ENCODE data around the gene PRSS38.

Gene PRSS38

DNA sequence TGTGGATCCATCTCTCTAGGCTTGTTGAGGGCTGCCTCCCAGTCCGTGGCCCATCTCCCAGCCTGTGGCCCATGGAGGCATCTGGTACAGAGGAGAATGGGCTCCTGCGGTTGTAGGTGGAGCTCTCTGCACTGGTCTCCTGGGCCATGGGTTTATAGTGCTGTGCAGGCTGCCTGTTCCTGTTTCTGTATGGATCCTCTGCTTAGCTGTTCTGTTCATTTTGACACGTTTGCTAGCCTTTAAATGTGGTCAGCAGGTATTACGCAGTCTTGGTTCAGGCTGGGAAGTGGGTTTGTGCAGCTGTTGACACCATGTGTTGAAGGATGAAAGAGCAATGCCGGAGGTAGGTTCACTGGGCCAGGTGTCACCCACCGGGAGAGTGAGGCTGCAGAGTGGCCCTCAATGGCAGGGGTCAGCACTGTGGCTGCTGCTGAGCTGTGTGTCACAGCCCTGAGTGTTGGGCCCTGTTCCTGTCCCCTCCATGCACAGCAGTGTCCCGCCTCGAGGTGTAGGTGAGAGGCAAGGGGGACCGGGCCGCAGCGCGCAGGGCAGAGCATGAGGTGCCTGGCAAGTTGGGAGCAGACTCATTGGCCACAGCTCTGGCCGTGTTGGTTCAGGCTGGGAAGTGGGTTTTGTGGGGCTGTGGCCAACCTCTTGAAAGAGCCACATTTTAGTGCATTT lies 41.3 kb upstream of the PRSS38 start:
- Histone ChIP-seq H3K27me3 (ENCODE audit: low read depth) (no peaks in the 10 kb centered on the region), H3K4me1 (no peaks in the 10 kb centered on the region), H3K9me3 (no peaks in the 10 kb centered on the region), H3K4me3 (no peak overlapping the region), H3K36me3 (replicated peaks) (no peaks in the 10 kb centered on the region; the same call in 1 of the 2 replicates)
- no peak for DNase-seq (ENCODE audit: low spot score in 2 of 2)
- in situ Hi-C loops (cut with MboI; ENCODE audit: low sequenced_read_pairs): no loop called here

DNA sequence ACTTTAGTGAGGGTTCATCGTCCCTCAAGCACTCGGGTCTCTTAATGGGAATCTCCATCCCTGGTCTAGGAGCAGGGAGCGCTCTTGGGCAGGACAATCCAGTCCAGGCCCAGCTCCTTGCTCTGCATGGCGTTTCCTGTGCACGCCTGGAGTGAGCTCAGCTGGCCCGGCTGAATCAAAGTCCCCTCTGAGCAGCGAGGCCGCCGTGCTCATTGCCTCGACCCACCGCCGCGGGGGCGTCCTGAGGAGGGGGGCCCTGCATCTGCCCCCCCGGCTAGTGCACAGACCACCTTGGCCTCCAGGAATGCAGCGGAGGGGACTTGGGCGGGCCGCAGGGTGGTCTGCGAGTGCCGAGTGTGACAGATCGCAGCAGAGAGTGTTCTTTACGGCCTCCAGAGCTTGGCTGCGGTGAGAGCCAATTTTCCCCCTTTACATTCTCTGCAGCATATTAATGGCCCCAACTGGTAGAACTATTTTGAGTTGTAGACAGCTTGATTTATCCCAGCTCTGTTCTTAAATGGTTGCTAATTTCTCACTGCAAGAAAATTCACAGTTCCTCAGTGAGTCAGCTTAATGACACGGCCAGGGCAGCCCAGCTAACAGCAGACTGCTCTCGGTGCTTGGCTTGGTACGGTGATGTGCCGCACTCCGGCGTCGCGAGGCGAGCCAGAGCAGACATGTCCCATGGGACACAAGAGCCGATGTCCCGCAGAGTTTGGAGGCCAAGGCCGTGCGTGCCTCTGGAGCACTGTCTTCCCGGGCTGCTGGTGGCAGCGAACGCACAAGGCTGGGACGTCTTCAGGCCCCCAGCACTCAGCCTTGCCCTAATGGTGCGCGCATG lies 40.4 kb upstream of the PRSS38 start:
- Histone ChIP-seq H3K4me1 (no peaks in the 10 kb centered on the region), H3K9me3 (no peaks in the 10 kb centered on the region), H3K36me3 (replicated peaks) (no peaks in the 10 kb centered on the region; the same call in 1 of the 2 replicates), H3K4me3 (no peak overlapping the region), H3K27me3 (ENCODE audit: low read depth) (no peaks in the 10 kb centered on the region)
- no peak for DNase-seq (ENCODE audit: low spot score in 2 of 2)
- in situ Hi-C loops (cut with MboI; ENCODE audit: low sequenced_read_pairs): no loop called here

DNA sequence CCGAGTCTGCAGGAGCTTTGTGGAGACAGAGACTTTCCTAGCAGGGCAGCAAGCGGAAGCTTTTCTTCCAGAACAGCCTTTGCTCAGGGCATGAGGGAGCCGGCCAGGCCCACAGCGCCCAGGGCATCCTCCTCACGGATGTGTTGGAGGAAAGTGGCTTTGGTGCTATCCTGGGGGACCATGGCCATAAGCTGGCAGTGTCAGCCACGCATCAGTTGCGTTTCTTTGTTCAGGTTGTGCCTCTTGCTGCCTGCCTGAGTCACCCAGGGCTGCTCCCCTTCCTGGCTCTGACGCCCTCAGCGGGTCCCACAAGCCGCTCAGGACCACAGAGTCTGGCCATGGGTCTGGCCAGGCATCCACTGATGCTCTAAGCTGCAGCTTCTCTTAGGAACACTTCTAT lies 39.6 kb upstream of the PRSS38 start:
- Histone ChIP-seq H3K9me3 (no peaks in the 10 kb centered on the region), H3K27me3 (ENCODE audit: low read depth) (no peaks in the 10 kb centered on the region), H3K36me3 (replicated peaks) (no peaks in the 10 kb centered on the region), H3K4me3 (no peak overlapping the region), H3K4me1 (no peaks in the 10 kb centered on the region)
- DNase-seq (ENCODE audit: low spot score in 2 of 2): no peak
- in situ Hi-C loops (cut with MboI; ENCODE audit: low sequenced_read_pairs): no loop called here

DNA sequence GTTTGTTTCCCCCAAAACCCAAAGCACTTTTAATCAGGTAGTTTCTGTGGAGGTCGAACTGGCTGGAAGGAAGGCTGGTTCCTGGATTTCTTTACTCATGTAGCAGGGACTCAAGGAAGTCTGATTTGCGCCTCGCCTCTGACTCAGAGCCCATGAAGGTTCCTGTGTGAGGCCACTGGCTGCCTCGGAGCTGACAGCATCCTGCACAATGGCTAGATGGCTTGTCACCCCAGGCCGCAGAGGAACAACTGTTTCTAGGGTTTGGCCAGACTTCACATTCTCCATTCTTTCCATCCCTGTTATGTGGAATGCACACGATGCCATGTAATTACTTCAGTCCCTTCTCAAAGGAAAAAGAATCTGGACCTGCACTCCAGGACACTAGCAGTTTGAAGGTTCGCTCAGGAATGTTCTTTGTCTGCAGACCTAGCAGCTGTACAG lies 39.1 kb upstream of the PRSS38 start:
- Histone ChIP-seq H3K4me1 (no peaks in the 10 kb centered on the region), H3K4me3 (no peak overlapping the region), H3K27me3 (ENCODE audit: low read depth) (no peaks in the 10 kb centered on the region), H3K9me3 (no peaks in the 10 kb centered on the region), H3K36me3 (replicated peaks) (no peaks in the 10 kb centered on the region)
- no peak for DNase-seq (ENCODE audit: low spot score in 2 of 2)
- in situ Hi-C loops (cut with MboI; ENCODE audit: low sequenced_read_pairs): no loop called here

DNA sequence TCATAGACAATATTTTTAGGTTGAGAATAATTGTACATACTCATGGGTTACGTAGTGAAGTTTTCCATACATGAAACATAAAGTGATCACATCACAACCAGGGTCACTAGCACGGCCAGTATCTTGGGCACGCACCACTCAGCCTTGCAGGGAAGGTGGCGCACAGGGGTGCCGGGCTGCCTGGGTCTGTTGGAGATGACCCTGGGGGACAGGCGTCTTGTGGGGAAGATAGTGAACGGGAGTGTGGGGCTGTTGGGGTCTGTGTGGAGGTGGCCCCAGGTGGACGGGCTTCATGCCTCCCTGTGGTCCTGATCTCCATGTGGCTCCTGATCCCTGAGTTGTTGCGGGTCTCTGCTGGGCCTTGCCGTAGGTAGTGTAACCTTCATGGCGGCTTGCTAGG lies 38.3 kb upstream of the PRSS38 start:
- in situ Hi-C loops (cut with MboI; ENCODE audit: low sequenced_read_pairs): no loop called here
- Histone ChIP-seq H3K4me1 (no peaks in the 10 kb centered on the region), H3K4me3 (no peak overlapping the region), H3K36me3 (replicated peaks) (no peaks in the 10 kb centered on the region), H3K27me3 (ENCODE audit: low read depth) (no peaks in the 10 kb centered on the region), H3K9me3 (no peaks in the 10 kb centered on the region)
- no peak for DNase-seq (ENCODE audit: low spot score in 2 of 2)

DNA sequence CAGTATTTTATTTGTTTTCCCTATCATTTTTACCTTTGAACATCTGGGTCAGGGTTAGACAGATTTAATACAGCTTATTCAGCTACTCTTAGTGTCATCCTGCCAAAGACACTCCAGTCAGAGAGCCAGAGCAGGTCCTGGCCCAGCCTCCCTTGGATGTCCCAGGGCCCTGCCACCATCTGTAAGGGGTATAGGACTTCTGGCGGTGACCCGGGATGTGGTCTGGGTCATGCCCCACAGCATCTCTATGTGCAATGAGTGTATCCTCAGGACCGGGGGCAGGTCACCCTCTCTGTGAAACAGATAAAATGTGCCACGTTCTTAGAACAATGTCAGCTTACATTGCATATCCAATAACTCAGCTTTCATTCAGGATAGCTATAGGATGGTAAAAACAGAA lies 37.8 kb upstream of the PRSS38 start:
- H3K36me3 ChIP-seq (replicated peaks): no peaks in the 10 kb centered on the region
- in situ Hi-C loops (cut with MboI; ENCODE audit: low sequenced_read_pairs): no loop called here
- no peaks in the 10 kb centered on the region for H3K27me3 ChIP-seq (ENCODE audit: low read depth)
- no peak for DNase-seq (ENCODE audit: low spot score in 2 of 2)
- no peaks in the 10 kb centered on the region for H3K4me1 ChIP-seq
- H3K4me3 ChIP-seq: no peak overlapping the region
- H3K9me3 ChIP-seq: no peaks in the 10 kb centered on the region

DNA sequence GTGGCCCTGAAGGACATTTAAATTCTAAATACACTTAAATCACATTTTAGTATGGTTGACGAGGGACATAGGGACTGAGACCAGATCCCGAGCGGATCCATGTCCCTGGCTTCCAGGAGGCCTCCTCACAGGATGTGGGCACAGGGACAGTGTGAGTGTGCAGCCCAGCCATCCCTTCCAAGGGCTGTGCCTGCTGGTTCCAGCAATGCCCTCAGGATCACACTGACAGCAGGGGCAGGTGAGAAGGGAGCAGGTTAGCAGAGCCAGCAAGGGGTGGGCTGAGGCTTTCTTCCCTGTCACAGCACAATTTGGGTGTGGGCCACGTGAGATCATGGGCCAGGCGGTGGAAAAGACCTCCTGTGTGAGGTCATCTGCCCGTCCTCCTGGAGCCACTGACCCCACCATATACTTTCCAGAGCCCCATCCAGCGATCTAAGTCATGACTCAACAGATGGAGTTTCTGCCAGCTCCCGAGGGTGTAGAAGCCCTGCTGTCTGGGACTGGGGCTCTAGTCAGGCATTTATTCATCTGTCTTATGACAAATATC lies 37.0 kb upstream of the PRSS38 start:
- in situ Hi-C loops (cut with MboI; ENCODE audit: low sequenced_read_pairs): no loop called here
- H3K9me3 ChIP-seq: no peaks in the 10 kb centered on the region
- H3K4me1 ChIP-seq: no peaks in the 10 kb centered on the region
- H3K4me3 ChIP-seq: no peak overlapping the region
- no peak for DNase-seq (ENCODE audit: low spot score in 2 of 2)
- no peaks in the 10 kb centered on the region for H3K36me3 ChIP-seq (replicated peaks)
- no peaks in the 10 kb centered on the region for H3K27me3 ChIP-seq (ENCODE audit: low read depth)

DNA sequence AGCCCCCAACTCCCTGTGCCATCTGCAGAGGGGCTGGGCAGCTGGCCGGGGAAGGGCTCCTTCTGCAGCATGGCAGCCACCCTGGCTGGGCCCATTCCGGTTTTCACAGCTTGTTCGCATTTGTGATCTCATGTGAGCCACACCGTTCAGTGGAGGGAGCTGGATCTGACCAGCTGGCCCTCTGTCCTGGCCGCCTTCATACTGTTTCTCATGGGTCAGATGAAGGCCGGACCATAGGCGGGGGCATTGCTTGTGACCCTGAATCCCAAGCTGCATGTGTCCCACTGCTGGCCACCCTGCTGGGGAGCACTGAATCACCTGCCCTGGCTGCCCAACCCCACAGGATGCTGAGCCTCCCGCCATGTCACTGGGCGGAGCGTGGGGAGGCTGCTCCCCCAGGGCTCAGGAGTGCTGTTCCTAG lies 36.4 kb upstream of the PRSS38 start:
- no peak for DNase-seq (ENCODE audit: low spot score in 2 of 2)
- no peaks in the 10 kb centered on the region for H3K9me3 ChIP-seq
- in situ Hi-C loops (cut with MboI; ENCODE audit: low sequenced_read_pairs): no loop called here
- no peaks in the 10 kb centered on the region for H3K36me3 ChIP-seq (replicated peaks)
- no peak overlapping the region for H3K4me3 ChIP-seq
- H3K4me1 ChIP-seq: no peaks in the 10 kb centered on the region
- no peaks in the 10 kb centered on the region for H3K27me3 ChIP-seq (ENCODE audit: low read depth)

DNA sequence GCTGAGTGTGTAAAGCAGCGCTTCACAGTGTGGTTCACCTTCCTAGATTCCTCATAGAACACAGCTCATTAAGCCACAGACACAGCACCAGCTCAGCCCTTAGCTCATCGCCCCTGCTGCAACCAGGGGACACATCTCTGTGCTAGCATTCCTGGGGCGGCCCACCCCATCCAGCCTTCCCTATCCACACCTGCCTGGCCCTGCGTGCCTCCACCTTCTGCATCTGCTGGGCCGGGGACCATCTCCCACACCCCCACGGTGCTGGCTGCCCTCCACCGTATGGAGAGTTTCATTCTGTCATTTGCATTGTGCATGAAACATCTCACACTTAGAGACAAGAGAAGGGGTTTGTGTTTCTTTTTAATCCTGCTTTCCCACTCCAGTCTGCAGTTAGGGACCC lies 35.8 kb upstream of the PRSS38 start:
- Histone ChIP-seq H3K27me3 (ENCODE audit: low read depth) (no peaks in the 10 kb centered on the region), H3K4me3 (no peak overlapping the region), H3K4me1 (no peaks in the 10 kb centered on the region), H3K36me3 (replicated peaks) (no peaks in the 10 kb centered on the region), H3K9me3 (no peaks in the 10 kb centered on the region)
- in situ Hi-C loops (cut with MboI; ENCODE audit: low sequenced_read_pairs): no loop called here
- no peak for DNase-seq (ENCODE audit: low spot score in 2 of 2)

DNA sequence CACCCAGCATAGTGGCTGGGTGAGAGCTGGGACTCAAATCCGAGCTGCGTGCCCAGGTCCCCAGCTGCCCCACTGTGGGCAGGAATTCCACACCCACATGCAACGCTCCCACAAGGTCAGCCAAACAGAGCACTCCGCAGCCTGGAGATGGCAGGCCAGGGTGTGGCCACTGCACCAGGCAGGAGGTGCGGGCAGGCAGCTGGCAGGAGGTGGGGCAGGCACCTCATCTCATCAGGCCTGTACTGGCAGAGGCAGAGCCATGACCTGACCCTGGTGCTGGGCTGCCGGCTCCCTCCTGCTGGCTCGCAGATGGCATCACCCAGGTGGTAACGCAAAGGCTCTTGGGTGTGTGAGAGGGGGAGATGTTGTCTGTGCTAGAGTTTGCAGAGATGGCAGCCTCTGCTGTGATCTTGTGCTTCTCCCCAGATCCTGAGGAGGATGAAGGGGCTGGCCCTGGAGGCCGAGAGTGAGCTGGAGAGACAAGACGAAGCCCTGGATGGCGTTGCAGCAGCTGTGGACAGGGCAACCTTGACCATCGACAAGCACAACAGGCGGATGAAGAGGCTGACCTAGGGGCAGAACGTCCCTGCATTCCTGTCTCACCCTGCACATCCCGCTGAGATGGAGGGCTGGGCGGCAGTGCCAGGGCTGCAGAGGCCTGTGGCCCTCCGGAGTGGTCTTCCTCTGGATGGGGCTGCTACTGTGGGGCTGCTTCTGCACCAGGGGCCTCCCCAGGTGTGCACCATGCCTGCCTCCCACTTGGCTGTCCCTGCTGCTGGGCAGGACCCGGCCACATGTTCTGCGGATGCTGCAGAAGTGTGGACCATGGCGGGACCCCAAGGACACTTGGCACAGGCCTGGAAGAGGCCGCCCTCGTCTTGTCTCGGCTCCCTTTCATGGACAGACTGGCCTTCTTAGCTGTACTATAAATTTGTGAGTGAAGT lies 35.1 kb upstream of the PRSS38 start:
- Histone ChIP-seq H3K36me3 (replicated peaks) (no peaks in the 10 kb centered on the region), H3K4me1 (no peaks in the 10 kb centered on the region), H3K9me3 (no peaks in the 10 kb centered on the region), H3K4me3 (no peak overlapping the region), H3K27me3 (ENCODE audit: low read depth) (no peaks in the 10 kb centered on the region)
- DNase-seq (ENCODE audit: low spot score in 2 of 2): no peak
- in situ Hi-C loops (cut with MboI; ENCODE audit: low sequenced_read_pairs): no loop called here

DNA sequence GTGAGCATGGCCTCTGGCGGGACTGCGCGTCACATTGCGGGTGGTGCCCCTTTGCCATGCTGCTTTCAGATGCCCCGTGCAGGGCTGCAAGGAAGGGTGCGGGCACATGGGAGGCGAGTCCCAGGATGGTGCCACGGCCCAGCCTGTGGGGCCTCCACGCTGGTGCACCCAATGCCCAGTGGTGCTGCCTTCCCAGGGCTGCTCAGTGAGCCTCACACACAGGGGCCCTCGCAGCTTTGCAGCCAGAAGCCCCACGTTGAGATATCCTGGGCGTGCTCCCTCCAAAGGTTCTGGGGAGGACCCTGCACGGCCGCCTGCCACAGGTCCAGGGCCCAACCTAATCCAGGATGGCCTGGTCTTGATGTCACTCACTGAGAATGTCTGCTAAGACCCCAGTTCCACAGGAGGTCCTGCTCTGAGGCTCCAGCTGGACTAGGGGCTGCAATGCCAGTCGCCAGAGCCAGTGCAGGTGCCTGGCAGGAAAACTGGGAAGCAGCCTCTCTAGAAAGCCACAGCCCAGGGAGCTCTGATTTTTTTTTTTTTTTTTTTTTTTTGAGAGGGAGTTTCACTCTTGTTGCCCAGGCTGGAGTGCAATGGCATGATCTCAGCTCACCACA lies 34.1 kb upstream of the PRSS38 start:
- Histone ChIP-seq H3K4me1 (no peaks in the 10 kb centered on the region), H3K4me3 (no peak overlapping the region), H3K9me3 (no peaks in the 10 kb centered on the region), H3K27me3 (ENCODE audit: low read depth) (no peaks in the 10 kb centered on the region), H3K36me3 (replicated peaks) (no peaks in the 10 kb centered on the region)
- in situ Hi-C loops (cut with MboI; ENCODE audit: low sequenced_read_pairs): no loop called here
- peak in 1 of 2 experiments; percentile 5 for DNase-seq (ENCODE audit: low spot score in 2 of 2)

DNA sequence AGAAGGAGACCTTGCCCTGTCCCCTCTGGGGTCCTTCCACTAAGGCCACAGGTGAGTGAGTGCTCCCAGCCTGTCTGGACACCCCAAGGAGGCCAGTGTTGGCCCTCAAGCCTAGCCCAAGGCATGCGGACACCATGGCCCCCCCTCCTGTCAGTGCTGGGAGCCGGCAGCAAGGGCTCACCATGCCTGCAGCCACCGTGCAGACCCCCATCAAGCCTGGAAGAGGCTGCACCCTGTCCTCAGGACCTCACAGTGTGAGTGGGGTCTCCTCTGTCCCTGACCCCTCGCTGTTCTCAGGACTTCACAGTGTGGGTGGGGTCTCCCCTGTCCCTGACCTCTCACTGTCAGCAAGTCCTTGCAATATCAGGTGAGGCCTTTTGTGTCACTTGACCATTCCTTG lies 33.2 kb upstream of the PRSS38 start:
- in situ Hi-C loops (cut with MboI; ENCODE audit: low sequenced_read_pairs): no loop called here
- H3K36me3 ChIP-seq (replicated peaks): no peaks in the 10 kb centered on the region
- H3K27me3 ChIP-seq (ENCODE audit: low read depth): no peaks in the 10 kb centered on the region
- no peaks in the 10 kb centered on the region for H3K4me1 ChIP-seq
- peak in 1 of 2 experiments; percentile 4 for DNase-seq (ENCODE audit: low spot score in 2 of 2)
- no peaks in the 10 kb centered on the region for H3K9me3 ChIP-seq
- H3K4me3 ChIP-seq: no peak overlapping the region

DNA sequence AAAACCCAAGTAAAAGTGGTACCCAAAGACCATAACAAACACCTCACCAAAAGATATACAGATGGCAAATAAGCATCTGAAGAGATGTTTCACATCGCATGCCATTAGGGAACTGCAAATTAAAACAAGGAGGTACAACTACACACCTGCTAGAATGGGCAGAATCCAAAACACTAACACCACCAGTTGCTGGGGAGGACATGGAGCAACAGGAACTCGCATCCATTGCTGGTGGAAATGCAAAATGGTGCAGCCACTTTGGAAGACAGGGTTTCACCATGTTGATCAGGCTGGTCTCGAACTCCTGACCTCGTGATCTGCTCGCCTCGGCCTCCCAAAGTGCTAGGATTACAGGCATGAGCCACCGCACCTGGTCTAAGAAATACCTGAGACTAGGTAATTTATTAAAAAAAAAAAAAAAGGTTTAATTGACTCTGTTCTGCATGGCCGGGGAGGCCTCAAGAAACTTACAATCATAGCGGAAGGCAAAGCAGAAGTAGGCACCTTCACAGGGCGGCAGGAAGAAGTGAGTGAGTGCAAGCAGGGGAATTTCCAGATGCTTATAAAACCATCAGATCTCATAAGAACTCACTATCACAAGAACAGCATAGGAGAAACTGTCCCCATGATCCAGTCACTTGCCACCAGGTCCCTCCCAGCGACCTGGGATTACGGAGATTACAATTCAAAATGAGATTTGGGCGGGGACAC lies 30.2 kb upstream of the PRSS38 start:
- H3K36me3 ChIP-seq (replicated peaks): no peaks in the 10 kb centered on the region
- H3K9me3 ChIP-seq: no peaks in the 10 kb centered on the region
- no peaks in the 10 kb centered on the region for H3K27me3 ChIP-seq (ENCODE audit: low read depth)
- no peaks in the 10 kb centered on the region for H3K4me1 ChIP-seq
- no peak overlapping the region for H3K4me3 ChIP-seq
- in situ Hi-C loops (cut with MboI; ENCODE audit: low sequenced_read_pairs): no loop called here
- DNase-seq (ENCODE audit: low spot score in 2 of 2): no peak

Data from HAP-1 (cell line).